Stomach (tissue), 9 donors: ENCODE data around the gene ECM1. TPM values are rescaled to one million over a fixed set of nuclear protein-coding genes. Genes with fewer than 3 reads are reported as not detected.

Source experiments
- DNase-seq, 2 donors: peaks; one replicate each; pipeline versions ENCODE4 v3.0.0 to v3.0.0-alpha.2; 2013 to 2019
- H3K27ac ChIP-seq, 5 donors: fragments of 200-600 bp in 4 of 5; sonication (generic) in 4 of 5; one replicate each; pipeline ENCODE4 v1.5.1; 2013 to 2019; ENCODE audit warnings: mild to moderate bottlenecking in 1 of 5, moderate library complexity in 1 of 5
- H3K27me3 ChIP-seq, 3 donors: fragments of 200-600 bp; sonication (generic); one replicate each; pipeline ENCODE4 v1.5.1; 2017 to 2019; ENCODE audit warnings: mixed run types in 1 of 3
- H3K36me3 ChIP-seq, 4 donors: fragments of 200-600 bp; sonication (generic); 1 replicate in 3 of 4; 2 replicates in 1 of 4; pipeline ENCODE4 v1.5.1; 2016 to 2019
- H3K4me1 ChIP-seq, 4 donors: fragments of 200-600 bp; sonication (generic); one replicate each; pipeline ENCODE4 v1.5.1; 2016 to 2019
- H3K4me3 ChIP-seq, 4 donors: fragments of 200-600 bp; sonication (generic) in 3 of 4; one replicate each; pipeline ENCODE4 v1.5.1; 2016 to 2019; ENCODE audit warnings: mild to moderate bottlenecking in 1 of 4
- H3K9me3 ChIP-seq, 4 donors: fragments of 200-600 bp; sonication (generic); one replicate each; pipeline ENCODE4 v1.5.1; 2016 to 2019
- CTCF ChIP-seq, 7 experiments: fragments of 450-650 bp in 4 of 7; fragments of 200-600 bp in 3 of 7; sonication (generic) in 3 of 7; IDR thresholded peaks; one replicate each; pipeline ENCODE4 v1.5.1; 2016 to 2019; ENCODE audit warnings: antibody characterized with exemption in 7 of 7, control low read depth in 2 of 7, mild to moderate bottlenecking in 1 of 7
- EP300 ChIP-seq: sonication (generic); formaldehyde crosslinking; IDR thresholded peaks from one replicate; pipeline ENCODE4 v1.6.1; 2017; ENCODE audit warnings: antibody characterized with exemption
- POLR2A ChIP-seq, 4 donors: fragments of 450-650 bp; IDR thresholded peaks; one replicate each; pipeline ENCODE4 v1.6.1; 2016; ENCODE audit warnings: antibody characterized with exemption in 4 of 4, control low read depth in 2 of 4, mild to moderate bottlenecking in 1 of 4, moderate library complexity in 1 of 4
- POLR2AphosphoS5 ChIP-seq, 3 donors: sonication (generic); formaldehyde crosslinking; IDR thresholded peaks; one replicate each; pipeline ENCODE4 v1.6.1; 2016; ENCODE audit warnings: antibody characterized with exemption in 3 of 3
- whole genome bisulfite sequencing, 5 donors: extraction: QIAGEN DNeasy Blood & Tissue Kit in 3 of 5; methylation state at CpG; one replicate each; pipeline versions ENCODE4 v1.1.5 to v1.1.7; 2013 to 2018; 5-methylcytosine and 5-hydroxymethylcytosine counted together
- intact Hi-C: fragments of 100-400 bp; cut with DNase I; formaldehyde crosslinking; loops from one replicate; pipeline ENCODE4 v1.15.1; 2023; ENCODE audit warnings: low total_unique reads
- polyA plus RNA-seq, 3 donors: library from polyadenylated mRNA; stranded (reverse); fragments of 200-250 nt; gene quantifications; one replicate each; pipeline ENCODE4 v1.2.3, GENCODE V29; 2013
- small RNA-seq, 4 donors: library from RNA; depleted of rRNA; stranded (forward); fragments of <200 nt; gene quantifications; one replicate each; pipeline ENCODE3, GENCODE V24; 2016
- total RNA-seq, 5 donors: library from RNA; depleted of rRNA; stranded (reverse); fragments of >200 nt; gene quantifications; one replicate each; pipeline versions ENCODE4 v1.1.0 to v1.2.3, GENCODE V29; 2014 to 2016
- donor health status: healthy with polysubstance abuse.
- donor health status: Bipolar disorder and iron deficiency.
- donor health status: healthy.

The ECM1 gene
- total and polyA plus RNA-seq, 8 donors = 1.7 to 345 (median 6.7) TPM

- Histone ChIP-seq H3K4me3 (peak overlapping the region; percentile 34 to 60 (median 47)), H3K4me1 (peaks cover 79 to 93% (median 89%) of the 10 kb centered on the region in 4 donors), H3K27ac (peak overlapping the region; percentile 92 to 100 (median 100)), H3K36me3 (peaks cover 0 to 13% (median 7%) of the 10 kb centered on the region in 4 donors), H3K9me3 (no peaks in the 10 kb centered on the region), H3K27me3 (no peaks in the 10 kb centered on the region)
- WGBS, 5 donors = 8 to 19% (median 13%) methylated on average over 4 of the region's 4 CpGs
- DNase-seq = peak; percentile 51 to 80
- TF ChIP-seq EP300 = no peak
- TF ChIP-seq POLR2A (IDR thresholded peaks at IDR 0.05) = no peak
- TF ChIP-seq CTCF (IDR thresholded peaks at IDR 0.05) = no peak
- no peak for TF ChIP-seq POLR2AphosphoS5 (IDR thresholded peaks at IDR 0.05)
- intact Hi-C loops = no loop called here
These were observed 54.8 kb downstream of the ECM1 start for GRCh38 chr1:150562446-150563339.

Small RNAs within 50 kb of the gene (small RNA-seq; reads per million reads assigned to genes)
- 0 reads per million in 4 donors for gene MIR4257

Other genes starting within 250 kb of the ECM1 start
- gene APH1A, start 239.1 kb upstream of the ECM1 start, total RNA-seq = 100 to 1,000 TPM in 1 of 5 donors, 10 to 100 TPM in 4; 25.8 to 120 (median 49.1) TPM
- 10 to 100 TPM; 87.8 to 95.1 (median 89.5) TPM for gene APH1A, start 239.1 kb upstream of the ECM1 start, polyA plus RNA-seq
- 10 to 100 TPM in 1 of 5 donors, under 1 TPM in 1, not detected in 3; 0.43 to 40.8 TPM for gene C1orf54, start 235.3 kb upstream of the ECM1 start, total RNA-seq
- gene C1orf54, start 235.3 kb upstream of the ECM1 start, polyA plus RNA-seq = 10 to 100 TPM in 1 of 3 donors, 1 to 10 TPM in 2; 7.5 to 17.7 (median 8.7) TPM
- 10 to 100 TPM in 1 of 5 donors, 1 to 10 TPM in 3, not detected in 1; 2.7 to 31.5 (median 2.9) TPM for gene CIART, start 225.6 kb upstream of the ECM1 start, total RNA-seq
- gene CIART, start 225.6 kb upstream of the ECM1 start, polyA plus RNA-seq = 10 to 100 TPM in 1 of 3 donors, 1 to 10 TPM in 2; 4.0 to 12.8 (median 6.3) TPM
- gene MRPS21, start 214.2 kb upstream of the ECM1 start, total RNA-seq = 10 to 100 TPM in 4 of 5 donors, 1 to 10 TPM in 1; 2.0 to 95.1 (median 48.3) TPM
- gene MRPS21, start 214.2 kb upstream of the ECM1 start, polyA plus RNA-seq = 100 to 1,000 TPM; 105 to 130 (median 115) TPM
- gene PRPF3, start 186.6 kb upstream of the ECM1 start, total RNA-seq = 10 to 100 TPM; 40.3 to 99.1 (median 75.3) TPM
- 10 to 100 TPM; 14.5 to 35.3 (median 25.7) TPM for gene PRPF3, start 186.6 kb upstream of the ECM1 start, polyA plus RNA-seq
- 10 to 100 TPM in 4 of 5 donors, 1 to 10 TPM in 1; 8.1 to 41.4 (median 20.9) TPM for gene RPRD2, start 144.0 kb upstream of the ECM1 start, total RNA-seq
- gene RPRD2, start 144.0 kb upstream of the ECM1 start, polyA plus RNA-seq = 1 to 10 TPM; 4.5 to 5.2 (median 4.6) TPM
- gene TARS2, start 20.7 kb upstream of the ECM1 start, total RNA-seq = 10 to 100 TPM in 2 of 5 donors, 1 to 10 TPM in 3; 3.5 to 46.2 (median 5.8) TPM
- gene TARS2, start 20.7 kb upstream of the ECM1 start, polyA plus RNA-seq = 10 to 100 TPM in 2 of 3 donors, 1 to 10 TPM in 1; 9.6 to 14.8 (median 12.4) TPM
- gene FALEC, start 7.6 kb downstream of the ECM1 start, total RNA-seq = not detected
- gene FALEC, start 7.6 kb downstream of the ECM1 start, polyA plus RNA-seq = under 1 TPM in 1 of 3 donors, not detected in 2; 0.93 TPM
- 10 to 100 TPM in 3 of 5 donors, 1 to 10 TPM in 2; 4.9 to 32.3 (median 11.7) TPM for gene ADAMTSL4, start 41.3 kb downstream of the ECM1 start, total RNA-seq
- gene ADAMTSL4, start 41.3 kb downstream of the ECM1 start, polyA plus RNA-seq = 10 to 100 TPM in 1 of 3 donors, 1 to 10 TPM in 2; 7.5 to 54.2 (median 8.7) TPM
- gene MCL1, start 71.5 kb downstream of the ECM1 start, total RNA-seq = 100 to 1,000 TPM in 4 of 5 donors, 10 to 100 TPM in 1; 87.5 to 330 (median 142) TPM
- gene MCL1, start 71.5 kb downstream of the ECM1 start, polyA plus RNA-seq = 100 to 1,000 TPM in 2 of 3 donors, 10 to 100 TPM in 1; 77.7 to 127 (median 115) TPM
- 100 to 1,000 TPM; 106 to 349 (median 133) TPM for gene ENSA, start 121.5 kb downstream of the ECM1 start, total RNA-seq
- 100 to 1,000 TPM; 119 to 207 (median 150) TPM for gene ENSA, start 121.5 kb downstream of the ECM1 start, polyA plus RNA-seq
- 10 to 100 TPM; 13.4 to 33.4 (median 16.8) TPM for gene GOLPH3L, start 189.0 kb downstream of the ECM1 start, total RNA-seq
- gene GOLPH3L, start 189.0 kb downstream of the ECM1 start, polyA plus RNA-seq = 10 to 100 TPM; 13.2 to 30.9 (median 18.6) TPM
- gene HORMAD1, start 212.8 kb downstream of the ECM1 start, total RNA-seq = 10 to 100 TPM in 1 of 5 donors, under 1 TPM in 1, not detected in 3; 0.55 to 37.1 TPM
- under 1 TPM in 1 of 3 donors, not detected in 2; 0.13 TPM for gene HORMAD1, start 212.8 kb downstream of the ECM1 start, polyA plus RNA-seq